Trophoblast cell (in vitro differentiated cells and primary cell): ENCODE measurements around the gene TEX14.

Source experiments
- DNase-seq, 2 donors: peaks; one replicate each; pipeline ENCODE4 v3.0.0-alpha.2; 2016
- H2AFZ ChIP-seq: 2 replicates; pipeline ENCODE4 v1.6.1; 2013; ENCODE audit warnings: low read length, moderate library complexity, mild to moderate bottlenecking; ENCODE audit not compliant: insufficient read depth, poor library complexity
- H2AK5ac ChIP-seq: 2 replicates; pipeline ENCODE4 v1.6.1; 2013; ENCODE audit warnings: mild to moderate bottlenecking, low read length
- H2BK120ac ChIP-seq: 2 replicates; pipeline ENCODE4 v1.6.1; 2013; ENCODE audit warnings: low read length, mild to moderate bottlenecking, moderate library complexity; ENCODE audit not compliant: insufficient read depth, poor library complexity
- H2BK12ac ChIP-seq: 2 replicates; pipeline ENCODE4 v1.6.1; 2013; ENCODE audit warnings: mild to moderate bottlenecking, low read length, moderate library complexity
- H2BK5ac ChIP-seq: 2 replicates; pipeline ENCODE4 v1.6.1; 2013; ENCODE audit warnings: low read length, low read depth, moderate library complexity, mild to moderate bottlenecking; ENCODE audit not compliant: poor library complexity
- H3K14ac ChIP-seq: 2 replicates; pipeline ENCODE4 v1.6.1; 2013; ENCODE audit warnings: mild to moderate bottlenecking, low read length
- H3K18ac ChIP-seq: 2 replicates; pipeline ENCODE4 v1.6.1; 2013; ENCODE audit warnings: mild to moderate bottlenecking, low read length
- H3K23ac ChIP-seq: 2 replicates; pipeline ENCODE4 v1.6.1; 2013; ENCODE audit warnings: low read length
- H3K27ac ChIP-seq: 2 replicates; pipeline ENCODE4 v1.5.1; 2013; ENCODE audit warnings: low read depth, mild to moderate bottlenecking, inconsistent platforms, low read length, moderate library complexity
- H3K27me3 ChIP-seq: 2 replicates; pipeline ENCODE4 v1.6.1; 2013; ENCODE audit warnings: inconsistent platforms, mild to moderate bottlenecking, low read length, moderate library complexity; ENCODE audit not compliant: insufficient read depth
- H3K36me3 ChIP-seq, 2 experiments: 1 replicate in 1 of 2; 2 replicates in 1 of 2; pipeline ENCODE4 v1.6.1; 2013; ENCODE audit warnings: low read length in 2 of 2, mild to moderate bottlenecking in 2 of 2, moderate library complexity in 1 of 2; ENCODE audit not compliant: insufficient read depth in 2 of 2, control insufficient read depth in 1 of 2
- H3K4ac ChIP-seq: 2 replicates; pipeline ENCODE4 v1.6.1; 2013; ENCODE audit warnings: low read depth, mild to moderate bottlenecking, low read length, moderate library complexity
- H3K4me1 ChIP-seq, 2 experiments: 1 replicate in 1 of 2; 2 replicates in 1 of 2; pipeline ENCODE4 v1.6.1; 2013; ENCODE audit warnings: low read length in 2 of 2, mild to moderate bottlenecking in 2 of 2, moderate library complexity in 1 of 2; ENCODE audit not compliant: insufficient read depth in 2 of 2, control insufficient read depth in 1 of 2
- H3K4me2 ChIP-seq: 2 replicates; pipeline ENCODE4 v1.6.1; 2013; ENCODE audit warnings: inconsistent platforms, mild to moderate bottlenecking, low read length, moderate library complexity
- H3K4me3 ChIP-seq: 2 replicates; pipeline ENCODE4 v1.5.1; 2013; ENCODE audit warnings: mild to moderate bottlenecking, low read depth, low read length, inconsistent platforms
- H3K79me1 ChIP-seq: one replicate; pipeline ENCODE4 v1.6.1; 2013; ENCODE audit warnings: low read length
- H3K79me2 ChIP-seq: 2 replicates; pipeline ENCODE4 v1.6.1; 2013; ENCODE audit warnings: low read length, mild to moderate bottlenecking; ENCODE audit not compliant: control insufficient read depth, insufficient read depth, poor library complexity
- H3K9ac ChIP-seq: 2 replicates; pipeline ENCODE4 v1.6.1; 2013; ENCODE audit warnings: mild to moderate bottlenecking, low read length
- H3K9me3 ChIP-seq: 2 replicates; pipeline ENCODE4 v1.6.1; 2013; ENCODE audit warnings: low read depth, mild to moderate bottlenecking, control low read depth, inconsistent platforms, low read length; ENCODE audit not compliant: insufficient read depth
- H4K12ac ChIP-seq: 2 replicates; pipeline ENCODE4 v1.6.1; 2013; ENCODE audit warnings: low read depth, mild to moderate bottlenecking, low read length, moderate library complexity
- H4K8ac ChIP-seq: 2 replicates; pipeline ENCODE4 v1.6.1; 2013; ENCODE audit warnings: low read depth, mild to moderate bottlenecking, low read length, moderate library complexity
- H4K91ac ChIP-seq: one replicate; pipeline ENCODE4 v1.6.1; 2013; ENCODE audit warnings: low read depth, mild to moderate bottlenecking, low read length, moderate library complexity
- WGBS: extraction: QIAGEN DNeasy Blood & Tissue Kit; methylation state at CpG from one replicate; pipeline ENCODE4 v1.1.7; 2013; ENCODE audit warnings: missing lambda C conversion rate; ENCODE audit not compliant: insufficient read length, insufficient coverage; ENCODE audit errors: extremely low coverage; 5-methylcytosine and 5-hydroxymethylcytosine counted together

The TEX14 gene

GRCh38 chr17:58593123-58593522, 98.7 kb downstream of the TEX14 start:
- Histone ChIP-seq H2AK5ac (no peak overlapping the region), H3K9me3 (no peaks in the 10 kb centered on the region), H3K9ac (no peak overlapping the region), H2BK120ac (no peak overlapping the region), H2AFZ (no peak overlapping the region), H3K4me2 (no peak overlapping the region), H3K18ac (no peak overlapping the region), H4K8ac (no peak overlapping the region), H3K79me1 (no peaks in the 10 kb centered on the region), H3K4ac (no peak overlapping the region), H4K91ac (no peak overlapping the region), H3K4me1 (no peaks in the 10 kb centered on the region), H3K27ac (no peak overlapping the region), H3K79me2 (no peaks in the 10 kb centered on the region), H3K27me3 (no peaks in the 10 kb centered on the region), H2BK12ac (no peak overlapping the region), H2BK5ac (no peak overlapping the region), H3K23ac (no peak overlapping the region), H3K14ac (no peak overlapping the region), H3K36me3 (no peaks in the 10 kb centered on the region), H4K12ac (no peak overlapping the region), H3K4me3 (no peak overlapping the region)
- WGBS = no CpG with 5 or more reads among the region's 1 CpG
- DNase-seq = peak in 1 of 2 donors; percentile 21

GRCh38 chr17:58591455-58591854, 100.4 kb downstream of the TEX14 start:
- Histone ChIP-seq H3K27ac (no peak overlapping the region), H4K12ac (no peak overlapping the region), H3K9me3 (peaks cover 2% of the 10 kb centered on the region), H2BK5ac (no peak overlapping the region), H3K9ac (no peak overlapping the region), H3K14ac (no peak overlapping the region), H3K4me3 (no peak overlapping the region), H3K27me3 (no peaks in the 10 kb centered on the region), H3K79me2 (no peaks in the 10 kb centered on the region), H3K36me3 (no peaks in the 10 kb centered on the region), H2AK5ac (no peak overlapping the region), H3K4ac (no peak overlapping the region), H3K4me1 (no peaks in the 10 kb centered on the region), H4K8ac (no peak overlapping the region), H4K91ac (no peak overlapping the region), H3K4me2 (no peak overlapping the region), H3K18ac (no peak overlapping the region), H2BK12ac (no peak overlapping the region), H2AFZ (no peak overlapping the region), H2BK120ac (no peak overlapping the region), H3K79me1 (no peaks in the 10 kb centered on the region), H3K23ac (no peak overlapping the region)
- DNase-seq = no peak
- no CpG with 5 or more reads among the region's 6 CpGs for WGBS

- Histone ChIP-seq H3K27ac (no peak overlapping the region), H3K27me3 (no peaks in the 10 kb centered on the region), H3K9me3 (peaks cover 2% of the 10 kb centered on the region), H3K23ac (no peak overlapping the region), H4K91ac (no peak overlapping the region), H2BK12ac (no peak overlapping the region), H4K12ac (no peak overlapping the region), H3K79me1 (no peaks in the 10 kb centered on the region), H3K9ac (no peak overlapping the region), H2AK5ac (no peak overlapping the region), H3K4me1 (no peaks in the 10 kb centered on the region), H3K4ac (no peak overlapping the region), H4K8ac (no peak overlapping the region), H3K4me3 (no peak overlapping the region), H2BK120ac (no peak overlapping the region), H3K18ac (no peak overlapping the region), H3K14ac (no peak overlapping the region), H2AFZ (no peak overlapping the region), H2BK5ac (no peak overlapping the region), H3K79me2 (no peaks in the 10 kb centered on the region), H3K36me3 (no peaks in the 10 kb centered on the region), H3K4me2 (no peak overlapping the region)
- WGBS = no CpG with 5 or more reads among the region's 2 CpGs
- DNase-seq = no peak
Observed at GRCh38 chr17:58590377-58590776, 101.5 kb downstream of the TEX14 start.

GRCh38 chr17:58587713-58588117, 104.1 kb downstream of the TEX14 start:
- Histone ChIP-seq H2BK5ac (no peak overlapping the region), H4K8ac (no peak overlapping the region), H2AFZ (no peak overlapping the region), H3K4me1 (no peaks in the 10 kb centered on the region), H3K4me2 (no peak overlapping the region), H2AK5ac (no peak overlapping the region), H3K79me2 (no peaks in the 10 kb centered on the region), H3K4me3 (no peak overlapping the region), H3K79me1 (no peaks in the 10 kb centered on the region), H3K14ac (no peak overlapping the region), H3K36me3 (no peaks in the 10 kb centered on the region), H3K27me3 (no peaks in the 10 kb centered on the region), H3K4ac (no peak overlapping the region), H3K18ac (no peak overlapping the region), H4K91ac (no peak overlapping the region), H3K23ac (no peak overlapping the region), H2BK12ac (no peak overlapping the region), H4K12ac (no peak overlapping the region), H3K9ac (no peak overlapping the region), H3K27ac (no peak overlapping the region), H3K9me3 (peaks cover 2% of the 10 kb centered on the region), H2BK120ac (no peak overlapping the region)
- WGBS = no CpG with 5 or more reads among the region's 2 CpGs
- DNase-seq = peak; percentile 54 to 76
